H1 (cell line): ENCODE measurements around the gene FRRS1L. TPM values are rescaled to one million over a fixed set of nuclear protein-coding genes. Genes with fewer than 3 reads are reported as not detected.

Source experiments
- CTCF ChIA-PET: fragments of 300-600 bp; sonication (Branson Sonifier 250); formaldehyde crosslinking; loops from one replicate; lab custom pipeline; 2021; ENCODE audit not compliant: partially characterized antibody; lab: Charles Lee
- POLR2A ChIA-PET: fragments of 300-600 bp; sonication (Branson Sonifier 250); formaldehyde crosslinking; loops from one replicate; lab custom pipeline; 2021; ENCODE audit warnings: inconsistent platforms; ENCODE audit not compliant: partially characterized antibody; lab: Charles Lee
- DNase-seq, 2 experiments: peaks; one replicate each; pipeline versions ENCODE4 v3.0.0 to v3.0.0-alpha.2; 2010 to 2022; ENCODE audit warnings: low spot score in 2 of 2, low read depth in 1 of 2, mixed read lengths in 1 of 2
- FAIRE-seq: peaks from 2 replicates; lab custom pipeline; 2011; peaks lifted over from hg19 to GRCh38; lab: Jason Lieb, UNC
- H2AFZ ChIP-seq: 2 replicates; pipeline ENCODE4 v1.8.1; 2012; ENCODE audit warnings: low read length, inconsistent platforms
- H2AK5ac ChIP-seq: 2 replicates; pipeline ENCODE4 v1.6.1; 2013; ENCODE audit warnings: low read depth, low read length
- H2BK120ac ChIP-seq: replicated peaks from 2 replicates; pipeline ENCODE3; 2013; ENCODE audit warnings: low read depth, low read length, inconsistent platforms
- H2BK12ac ChIP-seq: 2 replicates; pipeline ENCODE4 v1.6.1; 2013; ENCODE audit warnings: low read depth, low read length
- H2BK15ac ChIP-seq: 2 replicates; pipeline ENCODE4 v1.6.1; 2013; ENCODE audit warnings: low read length
- H2BK20ac ChIP-seq: 2 replicates; pipeline ENCODE4 v1.6.1; 2013; ENCODE audit warnings: low read length
- H2BK5ac ChIP-seq: 2 replicates; pipeline ENCODE4 v1.6.1; 2013; ENCODE audit warnings: low read depth, low read length
- H3K14ac ChIP-seq: 2 replicates; pipeline ENCODE4 v1.6.1; 2013; ENCODE audit warnings: inconsistent platforms; ENCODE audit not compliant: insufficient read length
- H3K18ac ChIP-seq: 2 replicates; pipeline ENCODE4 v1.6.1; 2013; ENCODE audit warnings: low read length; ENCODE audit errors: extremely low read depth
- H3K23ac ChIP-seq: 2 replicates; pipeline ENCODE4 v1.6.1; 2013; ENCODE audit warnings: inconsistent platforms; ENCODE audit not compliant: insufficient read length
- H3K23me2 ChIP-seq: 2 replicates; pipeline ENCODE4 v1.6.1; 2013; ENCODE audit warnings: low read depth, low read length
- H3K27ac ChIP-seq: 2 replicates; pipeline ENCODE4 v1.6.1; 2011; ENCODE audit warnings: low read depth, low read length, inconsistent platforms
- H3K27me3 ChIP-seq, 4 experiments: replicated peaks in 1 of 4; 1 replicate in 1 of 4; 2 replicates in 3 of 4; pipeline versions ENCODE4 v1.6.1 to v1.8.1; 2011 to 2013; ENCODE audit warnings: low read length in 3 of 4, mild to moderate bottlenecking in 3 of 4, inconsistent platforms in 2 of 4, mixed read lengths in 2 of 4, moderate library complexity in 1 of 4; ENCODE audit not compliant: control insufficient read depth in 3 of 4, insufficient read depth in 3 of 4; ENCODE audit errors: extremely low read depth in 1 of 4
- H3K36me3 ChIP-seq, 4 experiments: 2 replicates each; pipeline versions ENCODE4 v1.6.1 to v1.8.1; 2011 to 2013; ENCODE audit warnings: mild to moderate bottlenecking in 4 of 4, low read length in 3 of 4, moderate library complexity in 2 of 4, control low read depth in 1 of 4, inconsistent platforms in 1 of 4; ENCODE audit not compliant: insufficient read depth in 4 of 4, control insufficient read depth in 2 of 4
- H3K4ac ChIP-seq: replicated peaks from 2 replicates; pipeline ENCODE3; 2013; ENCODE audit warnings: low read length, low read depth, mixed read lengths, inconsistent platforms; ENCODE audit not compliant: insufficient read length
- H3K4me1 ChIP-seq, 4 experiments: replicated peaks in 1 of 4; 1 replicate in 1 of 4; 2 replicates in 3 of 4; pipeline versions ENCODE4 v1.6.1 to v1.8.1; 2011 to 2013; ENCODE audit warnings: low read length in 3 of 4, inconsistent platforms in 2 of 4, mixed read lengths in 1 of 4; ENCODE audit not compliant: insufficient read depth in 4 of 4, control insufficient read depth in 3 of 4
- H3K4me2 ChIP-seq, 2 experiments: 2 replicates each; pipeline versions ENCODE4 v1.6.1 to v1.8.1; 2011 to 2013; ENCODE audit warnings: low read depth in 2 of 2, low read length in 2 of 2, control low read depth in 1 of 2, inconsistent platforms in 1 of 2, mild to moderate bottlenecking in 1 of 2; ENCODE audit not compliant: insufficient read depth in 1 of 2
- H3K4me3 ChIP-seq, 4 experiments: fragments of 200-600, 300-600 bp in 1 of 4; sonication (generic), shearing (Covaris generic), sonication (Bioruptor Twin) in 1 of 4; 2 replicates each; pipeline versions ENCODE4 v1.5.1 to v1.8.1; 2011 to 2016; ENCODE audit warnings: low read length in 4 of 4, low read depth in 3 of 4, control low read depth in 2 of 4, inconsistent platforms in 2 of 4, mild to moderate bottlenecking in 2 of 4, mixed read lengths in 1 of 4, moderate library complexity in 1 of 4; ENCODE audit not compliant: insufficient read depth in 2 of 4; ENCODE audit errors: extremely low read depth in 1 of 4
- H3K56ac ChIP-seq: replicated peaks from 2 replicates; pipeline ENCODE3; 2013; ENCODE audit warnings: low read depth, mild to moderate bottlenecking, mixed read lengths, low read length, inconsistent platforms; ENCODE audit not compliant: insufficient read length
- H3K79me1 ChIP-seq: 2 replicates; pipeline ENCODE4 v1.6.1; 2013; ENCODE audit warnings: low read depth, low read length, control low read depth
- H3K79me2 ChIP-seq, 2 experiments: 2 replicates each; pipeline versions ENCODE4 v1.6.1 to v1.8.1; 2012 to 2013; ENCODE audit warnings: low read length in 2 of 2, mild to moderate bottlenecking in 2 of 2, inconsistent platforms in 1 of 2; ENCODE audit not compliant: insufficient read depth in 2 of 2, control insufficient read depth in 1 of 2
- H3K9ac ChIP-seq, 4 experiments: replicated peaks in 1 of 4; 1 replicate in 1 of 4; 2 replicates in 3 of 4; pipeline versions ENCODE4 v1.6.1 to v1.8.1; 2011 to 2013; ENCODE audit warnings: low read depth in 3 of 4, low read length in 3 of 4, control low read depth in 2 of 4, mild to moderate bottlenecking in 2 of 4, moderate library complexity in 2 of 4, inconsistent platforms in 1 of 4; ENCODE audit errors: extremely low read depth in 1 of 4
- H3K9me3 ChIP-seq, 2 experiments: 2 replicates each; pipeline versions ENCODE4 v1.6.1 to v1.8.1; 2012 to 2013; ENCODE audit warnings: mild to moderate bottlenecking in 2 of 2, moderate library complexity in 2 of 2, control low read depth in 1 of 2, inconsistent platforms in 1 of 2, low read depth in 1 of 2, low read length in 1 of 2, mixed read lengths in 1 of 2; ENCODE audit not compliant: insufficient read depth in 2 of 2
- H4K20me1 ChIP-seq, 2 experiments: replicated peaks in 1 of 2; 2 replicates each; pipeline versions ENCODE3 to v1.8.1; 2011 to 2013; ENCODE audit warnings: inconsistent platforms in 2 of 2, low read length in 2 of 2, mild to moderate bottlenecking in 1 of 2; ENCODE audit not compliant: insufficient read depth in 2 of 2, control insufficient read depth in 1 of 2
- H4K5ac ChIP-seq: 2 replicates; pipeline ENCODE4 v1.6.1; 2013; ENCODE audit warnings: low read length, low read depth, mixed read lengths, inconsistent platforms; ENCODE audit not compliant: insufficient read length
- H4K8ac ChIP-seq: 2 replicates; pipeline ENCODE4 v1.8.0; 2013; ENCODE audit warnings: mild to moderate bottlenecking, moderate library complexity, low read length, inconsistent platforms; ENCODE audit not compliant: insufficient read depth; ENCODE audit errors: extremely low read depth
- H4K91ac ChIP-seq: replicated peaks from 2 replicates; pipeline ENCODE3; 2013; ENCODE audit warnings: low read length, mixed read lengths, inconsistent platforms; ENCODE audit not compliant: insufficient read length
- CTCF ChIP-seq, 3 experiments: IDR thresholded peaks; 1 replicate in 2 of 3; 2 replicates in 1 of 3; pipeline versions ENCODE4 v1.5.1 to v1.6.1; 2011; ENCODE audit warnings: low read length in 3 of 3, mild to moderate bottlenecking in 3 of 3, inconsistent platforms in 2 of 3, low read depth in 1 of 3, moderate library complexity in 1 of 3; ENCODE audit not compliant: insufficient read depth in 1 of 3; ENCODE audit errors: control extremely low read depth in 1 of 3
- NRF1 ChIP-seq: IDR thresholded peaks from 2 replicates; pipeline ENCODE4 v1.6.1; 2011; ENCODE audit warnings: mild to moderate bottlenecking, low read depth, low read length, improper control_type of control experiment
- whole genome bisulfite sequencing, 2 experiments: shearing (Covaris generic) in 1 of 2; methylation state at CpG; one replicate each; pipeline versions ENCODE4 v1.1.6 to v1.1.7; 2013 to 2015; ENCODE audit warnings: low lambda C conversion rate in 2 of 2, mixed read lengths in 2 of 2, inconsistent platforms in 1 of 2, low coverage in 1 of 2, missing lambda C conversion rate in 1 of 2; ENCODE audit not compliant: insufficient replicate concordance in 2 of 2, insufficient coverage in 1 of 2, insufficient read length in 1 of 2; ENCODE audit errors: extremely low coverage in 1 of 2, missing lambda C conversion rate in 1 of 2; 5-methylcytosine and 5-hydroxymethylcytosine counted together
- polyA plus RNA-seq, 7 experiments: library from polyadenylated mRNA; depleted of rRNA in 3 of 7; stranded (reverse) in 5 of 7; unstranded in 2 of 7; fragments of >200 nt in 5 of 7; fragments of 200-250 nt in 2 of 7; gene quantifications; 1 replicate in 5 of 7; 2 replicates in 1 of 7; 4 replicates in 1 of 7; pipeline versions ENCODE4 v1.2.1 to v1.2.3, GENCODE V29; 2011 to 2013; ENCODE audit warnings: missing spikeins in 2 of 7, mixed read lengths in 2 of 7
- total RNA-seq: library from RNA; stranded (reverse); fragmentation: NEBNext Ultra II Directional; extraction: Animal tissue kit (Norgen Biotek cat#: 25700); gene quantifications from 2 replicates; pipeline ENCODE4 v1.2.1, GENCODE V29; 2021

FRRS1L gene
- total and polyA plus RNA-seq, 2 of the 8 experiments (the other 6 are each of a cell fraction or from before 2014, with no cell fraction given) = 1.0 to 2.2 TPM

DNA sequence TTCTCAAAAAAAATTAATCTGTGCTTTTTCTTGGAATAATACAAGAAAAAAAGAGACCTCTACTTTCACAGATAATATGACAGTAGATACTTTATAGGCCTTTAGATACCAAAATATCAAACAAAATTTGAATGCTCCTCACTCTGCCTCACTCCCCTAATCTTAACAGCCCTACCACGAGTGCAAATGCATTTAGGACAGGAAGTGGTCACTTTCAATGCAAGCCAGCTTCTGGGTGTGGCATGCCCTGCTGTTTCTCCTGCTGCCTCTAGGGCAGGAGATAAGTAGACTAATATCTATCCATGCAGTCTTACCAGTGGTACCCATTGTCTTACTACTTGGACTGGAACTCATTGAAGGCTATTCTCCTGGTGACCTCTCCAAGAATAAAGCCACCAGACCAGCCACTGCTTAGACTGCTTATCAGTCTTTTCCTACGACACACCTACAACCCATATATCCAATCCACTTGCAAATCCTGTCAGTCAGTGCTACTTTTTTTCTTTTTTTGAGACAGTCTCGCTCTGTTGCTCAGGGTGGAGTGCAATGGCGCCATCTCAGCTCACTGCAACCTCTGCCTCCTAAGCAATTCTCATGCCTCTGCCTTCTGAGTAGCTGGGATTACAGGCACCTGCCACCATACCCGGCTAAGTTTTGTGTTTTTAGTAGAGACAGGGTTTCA, 23.0 kb downstream of the FRRS1L start:
- H2BK5ac ChIP-seq = no peak overlapping the region
- no peaks in the 10 kb centered on the region for H3K4me1 ChIP-seq
- H3K36me3 ChIP-seq = no peaks in the 10 kb centered on the region
- no peak overlapping the region for H4K5ac ChIP-seq
- no peak overlapping the region for H4K91ac ChIP-seq
- H3K27me3 ChIP-seq = no peaks in the 10 kb centered on the region
- no peaks in the 10 kb centered on the region for H3K79me1 ChIP-seq
- no peak overlapping the region for H2BK20ac ChIP-seq
- no peak overlapping the region for H3K4ac ChIP-seq
- no peaks in the 10 kb centered on the region for H3K79me2 ChIP-seq
- H3K4me3 ChIP-seq = no peak overlapping the region
- TF ChIP-seq NRF1 (no peak), CTCF (IDR thresholded peaks at IDR 0.05; ENCODE audit: control extremely low read depth in 1 of 3, insufficient read depth in 1 of 3, low read depth in 1 of 3, low read length in 3 of 3) (peak in 2 of 3 experiments; percentile 31 to 43; a peak in 2 of 4 replicates)
- TF ChIP-seq, all 59 proteins: peak for 1
- WGBS, 2 experiments = 87% methylated on average over 5 of the region's 5 CpGs; no CpG with 5 or more reads in 1 of the 2 experiments
- no peaks in the 10 kb centered on the region for H3K9me3 ChIP-seq
- H3K27ac ChIP-seq = no peak overlapping the region
- no peak overlapping the region for H2BK12ac ChIP-seq
- no peak overlapping the region for H3K18ac ChIP-seq
- no peak for FAIRE-seq
- no peak overlapping the region for H3K14ac ChIP-seq
- H3K56ac ChIP-seq = peak overlapping the region; percentile 26
- no peak overlapping the region for H3K23ac ChIP-seq
- no peak overlapping the region for H3K9ac ChIP-seq
- DNase-seq = no peak
- no peak overlapping the region for H2BK15ac ChIP-seq
- H3K4me2 ChIP-seq = no peak overlapping the region
- no peak overlapping the region for H2AK5ac ChIP-seq
- CTCF ChIA-PET = interaction anchor here (0.7 to 2.3 kb wide), 10 partner anchors 10 to 297 kb away, joined by 3 to 12 read pairs (median 3); partner anchors contain the start of gene TMEM245
- H3K23me2 ChIP-seq = no peaks in the 10 kb centered on the region
- no peak overlapping the region for H4K8ac ChIP-seq
- POLR2A ChIA-PET = interaction anchor here (1.0 to 1.1 kb wide), 2 partner anchors 24 to 74 kb away, joined by 3 to 5 read pairs; no protein-coding TSS in a partner anchor
- H2AFZ ChIP-seq = no peak overlapping the region
- no peak overlapping the region for H2BK120ac ChIP-seq
- no peaks in the 10 kb centered on the region for H4K20me1 ChIP-seq
